NCI-H1694 (cell line): ENCODE measurements around the gene GLUD1.
A peak's percentile ranks its signal among the peaks of the same experiment; 100 is the strongest.
"Not testable (repeated sequence)": the region's sequence is repeated elsewhere in the genome, so short reads cannot be mapped to it uniquely, and the experiment has no call there.

Experiments used
- DNase-seq: peaks from one replicate; lab custom pipeline; 2025; lab: John Stamatoyannopoulos, UW

The GLUD1 gene

GRCh38 chr10:87089746-87090145 lies 4.9 kb downstream of the GLUD1 start:
- DNase-seq, result no peak

GRCh38 chr10:87085537-87085936 lies 9.1 kb downstream of the GLUD1 start:
- DNase-seq, result no peak

GRCh38 chr10:87084291-87084782 lies 10.3 kb downstream of the GLUD1 start:
- not testable (repeated sequence) for DNase-seq

GRCh38 chr10:87083576-87084290 lies 10.9 kb downstream of the GLUD1 start:
- DNase-seq, result not testable (repeated sequence)

GRCh38 chr10:87082219-87082618 lies 12.4 kb downstream of the GLUD1 start:
- not testable (repeated sequence) for DNase-seq

- not testable (repeated sequence) for DNase-seq
Measured at GRCh38 chr10:87081574-87081973, 13.1 kb downstream of the GLUD1 start.

GRCh38 chr10:87080621-87081020 lies 14.0 kb downstream of the GLUD1 start:
- not testable (repeated sequence) for DNase-seq

GRCh38 chr10:87079106-87079836 lies 15.4 kb downstream of the GLUD1 start:
- DNase-seq, result no peak

GRCh38 chr10:87076421-87076820 lies 18.2 kb downstream of the GLUD1 start:
- DNase-seq, result not testable (repeated sequence)

GRCh38 chr10:87072449-87072848 lies 22.2 kb downstream of the GLUD1 start:
- no peak for DNase-seq

- DNase-seq, result no peak
Measured at GRCh38 chr10:87068281-87068680, 26.4 kb downstream of the GLUD1 start.

- DNase-seq, result no peak
Measured at GRCh38 chr10:87066865-87067264, 27.8 kb downstream of the GLUD1 start.

GRCh38 chr10:87066178-87066577 lies 28.5 kb downstream of the GLUD1 start:
- no peak for DNase-seq

- DNase-seq, result no peak
Measured at GRCh38 chr10:87064651-87065050, 30.0 kb downstream of the GLUD1 start.

- no peak for DNase-seq
Measured at GRCh38 chr10:87060280-87060928, 34.2 kb downstream of the GLUD1 start.

- DNase-seq, result no peak
Measured at GRCh38 chr10:87059401-87059800, 35.2 kb downstream of the GLUD1 start.

- no peak for DNase-seq
Measured at GRCh38 chr10:87058171-87058570, 36.5 kb downstream of the GLUD1 start.

GRCh38 chr10:87054373-87055295 lies 40.0 kb downstream of the GLUD1 start:
- DNase-seq, result no peak

GRCh38 chr10:87053577-87054181 lies 41.0 kb downstream of the GLUD1 start:
- no peak for DNase-seq

- peak; percentile 84 for DNase-seq
Measured at GRCh38 chr10:87053111-87053510, 41.5 kb downstream of the GLUD1 start.

- DNase-seq, result no peak
Measured at GRCh38 chr10:87045434-87045938, 49.2 kb downstream of the GLUD1 start.
